Activated gamma-delta T cell (primary cell): ENCODE data around the gene PTAR1.
A peak's percentile ranks its signal among the peaks of the same experiment; 100 is the strongest.
"Not testable (repeated sequence)": the region's sequence is repeated elsewhere in the genome, so short reads cannot be mapped to it uniquely, and the experiment has no call there.

Source experiments
- DNase-seq: peaks from one replicate; lab custom pipeline; 2025; lab: John Stamatoyannopoulos, UW
- total RNA-seq, 2 donors: gene quantifications; one replicate each; lab custom pipeline; 2026; lab: John Stamatoyannopoulos, UW

Gene PTAR1, protein sequence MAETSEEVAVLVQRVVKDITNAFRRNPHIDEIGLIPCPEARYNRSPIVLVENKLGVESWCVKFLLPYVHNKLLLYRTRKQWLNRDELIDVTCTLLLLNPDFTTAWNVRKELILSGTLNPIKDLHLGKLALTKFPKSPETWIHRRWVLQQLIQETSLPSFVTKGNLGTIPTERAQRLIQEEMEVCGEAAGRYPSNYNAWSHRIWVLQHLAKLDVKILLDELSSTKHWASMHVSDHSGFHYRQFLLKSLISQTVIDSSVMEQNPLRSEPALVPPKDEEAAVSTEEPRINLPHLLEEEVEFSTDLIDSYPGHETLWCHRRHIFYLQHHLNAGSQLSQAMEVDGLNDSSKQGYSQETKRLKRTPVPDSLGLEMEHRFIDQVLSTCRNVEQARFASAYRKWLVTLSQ
- total RNA-seq, result 222 to 267 reads per million in 2 donors

DNA sequence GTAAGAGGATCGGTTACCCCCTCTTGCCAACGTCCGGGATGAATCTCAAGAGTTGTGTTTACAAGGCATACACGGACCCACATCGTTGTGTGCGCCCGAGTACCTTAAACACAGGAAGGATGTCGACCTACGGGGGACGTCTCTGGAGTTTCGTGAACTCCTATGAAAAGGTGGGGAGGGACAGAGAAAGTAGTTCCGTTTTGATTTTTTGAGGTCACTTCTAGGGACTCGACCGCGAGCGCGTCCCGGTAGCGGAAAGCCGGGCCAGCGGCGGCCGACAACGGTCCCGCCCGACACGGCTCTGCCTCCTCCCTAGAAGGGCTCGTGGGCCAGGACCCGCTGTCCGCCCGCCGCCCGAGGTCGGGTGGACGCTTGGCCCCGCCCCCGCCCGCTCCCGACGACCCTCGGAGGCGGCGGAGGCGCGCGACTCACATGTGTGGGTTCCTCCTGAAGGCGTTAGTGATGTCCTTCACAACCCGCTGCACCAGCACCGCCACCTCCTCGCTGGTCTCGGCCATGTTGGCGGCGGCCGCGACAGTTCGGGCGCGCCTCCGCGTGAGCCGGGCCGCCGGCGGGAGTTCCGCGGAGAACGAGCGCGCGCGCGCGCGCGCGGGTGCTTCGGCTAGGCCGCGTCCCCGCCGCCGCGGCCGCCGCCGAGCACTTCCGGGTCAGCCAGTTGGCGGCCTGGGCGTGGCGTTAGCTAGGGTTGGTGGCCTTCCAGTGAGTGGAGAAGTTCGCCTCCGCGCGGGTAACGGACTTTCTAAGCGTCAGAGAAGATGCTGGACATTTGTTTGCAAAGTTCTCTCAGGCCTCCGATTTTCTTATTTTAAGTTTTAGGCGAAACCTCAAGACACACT, at the start of gene PTAR1:
Gene PTAR1 (minus strand): TSS at position 591 of the 857 bp plus-strand sequence. CDS start 73 bp downstream, at position 518.
- peak; percentile 81 for DNase-seq

DNA sequence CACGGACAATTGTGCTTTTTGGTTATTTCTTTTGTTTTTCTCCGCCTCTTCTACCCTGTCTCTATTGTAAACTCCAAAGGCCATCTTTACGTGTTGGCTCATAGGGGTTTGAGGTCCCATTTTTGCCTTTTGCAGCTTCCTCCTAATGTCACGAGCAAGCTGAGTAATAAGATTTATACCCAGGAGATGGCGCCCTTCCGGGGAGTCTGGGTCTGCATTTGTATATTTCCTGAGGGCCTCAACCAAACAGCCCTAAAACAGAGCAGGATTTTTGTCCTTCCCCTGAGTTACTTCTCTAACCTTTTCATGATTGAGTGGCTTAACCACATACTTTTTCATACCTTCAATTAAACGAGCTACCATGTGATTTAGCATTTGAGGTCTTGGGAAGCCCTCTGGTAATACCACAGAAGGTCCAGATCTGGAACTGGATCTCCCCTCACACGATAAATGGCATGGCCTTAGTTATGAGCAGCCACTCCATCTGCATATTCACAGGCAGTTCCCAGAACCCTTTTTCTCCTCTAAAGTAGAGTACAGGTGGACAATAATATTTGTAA, 49.6 kb upstream of the PTAR1 start:
- DNase-seq, result no peak

DNA sequence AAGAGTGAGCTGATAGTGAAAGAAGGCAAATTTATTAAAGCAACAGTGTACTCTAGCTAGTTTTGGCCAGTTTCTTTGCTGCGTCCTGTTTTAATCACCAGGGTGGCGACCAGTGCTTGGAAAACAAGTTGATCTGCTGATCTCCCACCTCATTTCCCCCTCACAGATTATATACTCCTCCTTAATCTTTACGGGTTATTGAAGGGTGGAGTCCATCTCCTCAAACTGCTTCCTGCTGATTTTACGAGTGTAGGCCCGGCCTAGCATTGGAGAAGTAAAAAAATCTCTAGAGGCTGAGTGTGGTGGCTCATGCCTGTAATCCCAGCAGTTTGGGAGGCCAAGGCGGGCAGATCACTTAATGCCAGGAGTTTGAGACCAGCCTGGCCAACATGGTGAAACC, 46.8 kb upstream of the PTAR1 start:
- no peak for DNase-seq

DNA sequence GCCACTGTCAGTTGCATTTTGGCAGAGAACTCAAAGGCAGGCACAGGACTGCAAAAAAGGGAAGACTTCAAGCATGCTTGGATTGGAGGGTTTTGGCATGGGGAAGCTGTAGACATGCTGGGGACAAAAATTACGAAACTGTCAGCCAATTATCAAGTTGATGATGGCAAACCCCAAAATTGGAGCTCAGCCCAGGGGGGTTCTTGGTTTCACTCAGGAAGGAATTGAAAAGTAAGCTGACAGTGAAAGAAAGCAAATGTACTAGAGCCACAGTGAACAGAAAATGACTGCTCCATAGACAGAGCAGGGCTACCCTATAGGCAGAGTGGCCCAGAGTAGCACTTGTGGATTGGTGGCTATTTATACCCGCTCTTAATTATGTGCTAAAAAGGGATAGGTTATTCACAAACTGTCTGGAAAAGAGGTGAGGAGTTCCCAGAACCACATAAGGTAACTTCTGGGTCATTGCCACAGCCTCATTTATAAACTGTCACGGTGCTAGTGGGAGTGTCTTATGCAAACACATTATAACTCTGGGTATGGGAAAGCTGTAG, 46.2 kb upstream of the PTAR1 start:
- DNase-seq, result no peak

DNA sequence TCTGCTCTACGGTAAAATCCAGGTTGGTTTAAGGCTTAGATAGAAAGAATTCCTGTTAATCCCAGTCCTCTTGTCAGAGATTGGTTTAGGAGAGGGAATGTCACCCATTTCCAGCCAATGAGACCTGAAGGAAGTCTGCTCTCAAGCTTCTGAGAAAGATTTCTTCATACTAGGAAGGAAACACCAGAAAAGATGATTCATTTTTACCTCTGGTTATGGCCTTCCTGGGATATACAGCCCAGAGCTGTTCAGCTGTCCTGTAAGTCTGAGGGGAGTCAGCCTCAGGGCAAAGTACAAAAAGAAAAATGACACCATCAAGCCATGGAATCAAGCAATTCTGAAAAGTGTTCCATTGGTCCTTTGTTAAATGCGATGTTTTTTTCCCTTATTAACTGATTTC, 42.2 kb upstream of the PTAR1 start:
- DNase-seq, result no peak

DNA sequence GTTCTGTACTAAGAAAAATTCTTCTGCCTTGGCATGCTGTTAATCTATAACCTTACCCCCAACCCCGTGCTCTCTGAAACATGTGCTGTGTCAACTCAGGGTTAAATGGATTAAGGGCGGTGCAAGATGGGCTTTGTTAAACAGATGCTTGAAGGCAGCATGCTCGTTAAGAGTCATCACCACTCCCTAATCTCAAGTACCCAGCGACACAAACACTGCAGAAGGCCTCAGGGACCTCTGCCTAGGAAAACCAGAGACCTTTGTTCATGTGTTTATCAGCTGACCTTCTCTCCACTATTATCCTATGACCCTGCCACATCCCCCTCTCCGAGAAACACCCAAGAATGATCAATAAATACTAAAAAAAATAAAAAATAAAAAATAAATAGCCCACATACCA, 40.2 kb upstream of the PTAR1 start:
- not testable (repeated sequence) for DNase-seq

DNA sequence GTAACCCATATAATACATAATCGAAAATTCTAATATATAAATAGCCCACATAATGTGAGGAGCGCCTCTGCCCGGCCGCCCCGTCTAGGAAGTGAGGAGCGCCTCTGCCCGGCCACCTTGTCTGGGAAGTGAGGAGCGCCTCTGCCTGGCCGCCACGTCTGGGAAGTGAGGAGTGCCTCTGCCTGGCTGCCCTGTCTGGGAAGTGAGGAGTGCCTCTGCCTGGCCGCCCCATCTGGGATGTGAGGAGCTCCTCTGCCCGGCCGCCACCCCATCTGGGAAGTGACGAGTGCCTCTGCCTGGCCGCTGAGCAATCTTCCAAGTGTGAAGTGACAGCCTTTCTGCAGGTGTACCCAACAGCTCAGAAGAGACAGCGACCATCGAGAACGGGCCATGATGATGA, 39.7 kb upstream of the PTAR1 start:
- DNase-seq, result not testable (repeated sequence)

DNA sequence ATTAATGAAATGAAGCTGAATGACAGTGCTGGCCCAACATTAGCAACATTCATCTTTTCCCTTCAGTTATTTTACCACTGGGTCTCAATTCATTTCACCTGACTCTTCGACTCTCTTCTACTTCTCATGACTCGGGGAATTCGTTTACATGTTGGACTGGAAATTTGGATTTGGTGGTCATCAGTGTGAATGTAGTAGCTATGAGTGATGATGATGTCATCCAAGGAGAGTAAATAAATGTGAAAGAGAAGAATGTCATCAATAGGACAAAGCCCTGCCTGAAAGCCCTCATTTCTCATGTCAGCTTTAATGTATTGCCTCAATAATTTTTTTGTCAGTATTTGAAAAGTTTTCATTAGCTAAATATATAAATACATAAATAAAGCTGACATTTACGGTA, 38.9 kb upstream of the PTAR1 start:
- no peak for DNase-seq

DNA sequence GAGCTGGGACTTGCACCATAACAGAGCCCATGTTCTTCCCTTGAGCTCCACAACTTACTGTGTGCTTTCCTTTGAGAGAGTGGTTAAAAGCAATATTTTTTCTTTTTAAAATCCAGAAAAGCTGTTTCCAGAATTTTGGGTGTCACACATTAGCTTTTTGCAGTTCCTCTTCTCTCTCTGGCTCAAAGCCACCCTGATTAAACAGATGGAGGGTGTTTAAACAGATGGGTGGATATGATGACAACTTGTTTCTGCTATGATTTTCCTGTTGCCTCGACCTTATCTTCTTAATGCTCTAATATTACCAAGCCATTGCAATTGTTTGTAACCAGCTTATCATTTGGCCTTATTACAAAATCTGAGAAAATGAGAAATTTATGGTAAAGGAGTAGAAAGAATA, 37.9 kb upstream of the PTAR1 start:
- no peak for DNase-seq

DNA sequence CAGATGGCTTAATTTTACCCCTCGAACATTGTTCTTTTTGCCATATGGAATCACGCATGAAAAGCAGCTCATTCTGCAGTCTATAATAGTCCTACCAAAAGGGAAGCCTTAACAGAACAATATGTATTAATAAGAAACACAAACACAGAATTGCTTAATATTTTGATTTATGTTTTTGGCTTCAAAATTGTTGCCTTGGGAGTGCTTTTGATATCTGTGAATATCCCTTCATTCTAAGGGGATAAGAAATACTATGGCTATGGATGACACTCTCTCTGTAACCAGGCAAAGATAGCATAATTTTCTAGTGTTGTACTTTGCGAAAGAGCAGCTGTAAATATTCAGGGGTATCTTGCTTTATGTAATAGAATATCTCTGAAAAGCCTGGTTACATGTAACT, 34.5 kb upstream of the PTAR1 start:
- DNase-seq, result no peak

DNA sequence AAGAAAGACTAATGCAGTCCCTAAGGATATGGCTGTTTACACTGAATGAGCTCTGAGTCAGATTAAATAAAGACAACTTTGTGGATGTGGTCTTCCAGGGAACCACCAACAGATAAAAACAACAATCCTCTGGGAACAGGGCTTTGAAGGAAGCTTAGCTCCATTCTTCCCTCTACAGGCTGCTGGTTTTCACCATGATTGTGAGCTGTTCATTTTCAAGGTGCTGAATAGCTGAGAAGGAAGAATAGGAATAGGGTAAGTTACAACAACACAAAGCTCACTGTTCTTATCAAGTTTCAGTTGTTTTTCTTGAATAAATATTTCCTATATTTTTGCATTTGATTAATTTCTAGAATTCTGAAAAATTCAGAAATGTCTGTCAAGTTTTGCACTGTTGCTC, 25.9 kb upstream of the PTAR1 start:
- DNase-seq, result no peak

DNA sequence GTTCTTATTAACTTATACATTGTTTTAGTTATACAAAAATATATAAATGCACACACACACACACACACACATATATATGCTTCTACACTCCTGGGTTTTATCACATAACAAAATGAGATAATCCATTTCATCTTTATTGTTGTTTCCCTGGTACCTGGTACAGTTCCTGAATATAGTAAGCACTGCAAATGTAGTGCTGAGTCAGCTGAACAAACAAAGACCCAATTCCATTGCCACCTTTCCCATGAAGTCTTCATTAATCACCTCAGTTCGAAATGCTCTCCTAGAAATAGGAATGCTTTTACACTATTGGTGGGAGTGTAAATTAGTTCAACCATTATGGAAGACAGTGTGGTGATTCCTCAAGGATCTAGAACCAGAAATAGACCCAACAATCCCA, 13.4 kb upstream of the PTAR1 start:
- DNase-seq, result no peak

DNA sequence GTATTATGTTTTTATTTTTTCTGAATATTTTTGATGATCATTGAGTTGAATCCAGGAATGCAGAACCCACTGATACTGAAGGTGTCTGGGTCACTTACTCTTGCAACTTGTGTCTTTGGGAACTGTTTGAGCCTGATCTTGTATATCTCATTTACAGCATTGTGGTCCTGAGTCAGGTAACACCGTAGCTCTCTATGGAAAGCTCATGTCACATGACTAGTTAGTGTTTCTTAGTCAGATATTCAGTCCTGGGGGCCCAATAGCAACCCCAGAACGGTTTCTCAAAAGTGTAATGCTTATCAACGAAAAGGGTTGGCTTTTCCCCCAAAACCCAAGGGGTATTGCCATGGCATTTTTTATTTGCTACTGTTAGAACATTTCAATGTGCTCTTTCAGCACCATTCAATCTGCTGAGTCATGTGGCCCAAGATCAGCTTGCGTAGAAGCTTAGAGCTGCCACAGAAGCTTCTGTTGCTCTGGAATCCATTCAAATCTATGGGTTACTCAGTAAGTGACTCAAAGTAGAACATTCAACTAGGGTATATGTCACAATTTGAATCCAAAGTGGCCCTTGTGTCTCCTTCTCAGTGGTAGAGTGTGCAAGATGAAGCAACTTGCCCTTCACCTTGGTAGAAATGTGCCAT, 12.1 kb upstream of the PTAR1 start:
- DNase-seq, result no peak

DNA sequence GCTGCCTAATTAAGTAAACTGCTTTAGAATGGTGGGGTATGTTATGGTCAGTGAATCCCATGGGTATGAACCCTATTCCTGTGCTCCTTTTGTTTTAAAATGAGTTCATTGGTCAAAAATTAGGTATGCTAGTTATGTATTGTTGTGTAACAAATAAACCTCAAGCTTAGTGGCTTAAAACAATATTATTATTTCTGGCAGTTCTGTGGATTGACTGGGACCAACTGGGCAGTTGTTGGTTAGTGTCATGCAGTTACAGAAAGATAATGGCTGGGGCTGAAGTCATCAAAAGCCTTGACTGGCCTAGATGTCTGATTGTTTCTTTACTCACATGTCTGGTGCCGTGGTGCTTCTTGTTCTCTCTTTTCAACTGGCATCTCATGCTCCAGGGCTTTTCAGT, 8.9 kb upstream of the PTAR1 start:
- no peak for DNase-seq

DNA sequence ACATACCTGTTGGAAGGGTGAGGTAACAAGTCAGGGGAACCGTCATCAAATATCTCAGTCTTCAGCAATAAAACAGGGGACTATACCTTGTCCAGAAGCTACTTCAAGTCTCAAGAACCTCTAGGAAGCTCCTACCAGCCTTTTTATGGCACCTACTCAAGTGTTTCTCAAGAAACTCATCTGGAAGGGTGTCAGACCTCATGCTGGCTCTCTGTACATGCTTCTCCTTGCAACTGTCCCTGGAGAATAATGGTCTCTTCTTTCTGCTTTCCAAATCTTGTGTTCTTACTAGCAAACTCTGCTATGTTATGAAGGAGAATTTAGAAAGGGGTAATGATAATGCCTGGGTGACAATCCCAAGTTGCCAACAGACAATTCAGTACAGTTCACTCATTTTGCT, 8.3 kb upstream of the PTAR1 start:
- DNase-seq, result no peak

DNA sequence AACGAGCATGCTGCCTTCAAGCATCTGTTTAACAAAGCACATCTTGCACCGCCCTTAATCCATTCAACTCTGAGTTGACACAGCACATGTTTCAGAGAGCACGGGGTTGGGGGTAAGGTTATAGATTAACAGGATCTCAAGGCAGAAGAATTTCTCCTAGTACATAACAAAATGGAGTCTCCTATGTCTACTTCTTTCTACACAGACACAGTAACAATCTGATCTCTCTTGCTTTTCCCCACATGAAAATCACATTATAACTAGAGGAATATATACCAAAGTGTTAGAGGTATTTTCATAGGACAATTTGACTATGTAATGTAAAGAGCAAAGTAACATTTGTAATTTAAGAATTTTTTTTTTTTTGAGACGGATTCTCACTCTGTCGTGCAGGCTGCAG, 4.1 kb upstream of the PTAR1 start:
- not testable (repeated sequence) for DNase-seq

DNA sequence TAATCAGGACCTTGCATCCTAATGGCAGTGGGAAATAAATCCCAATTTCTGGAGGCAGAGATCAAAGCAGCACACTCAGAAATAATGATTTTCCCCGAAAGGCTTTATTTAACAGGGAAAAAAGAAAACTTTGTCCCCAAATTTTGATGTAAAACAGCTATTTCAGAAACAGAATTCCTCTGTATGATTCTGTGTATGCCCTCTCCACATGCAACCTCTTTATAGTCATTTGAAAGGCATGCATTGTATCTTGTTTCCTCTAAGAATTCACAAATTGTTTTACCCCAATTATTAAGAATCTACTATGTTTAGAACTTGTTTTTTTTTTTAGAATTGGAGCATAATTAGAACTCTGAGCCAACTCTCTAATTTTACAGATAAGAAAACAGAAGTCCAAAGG, 2.7 kb upstream of the PTAR1 start:
- DNase-seq, result no peak

DNA sequence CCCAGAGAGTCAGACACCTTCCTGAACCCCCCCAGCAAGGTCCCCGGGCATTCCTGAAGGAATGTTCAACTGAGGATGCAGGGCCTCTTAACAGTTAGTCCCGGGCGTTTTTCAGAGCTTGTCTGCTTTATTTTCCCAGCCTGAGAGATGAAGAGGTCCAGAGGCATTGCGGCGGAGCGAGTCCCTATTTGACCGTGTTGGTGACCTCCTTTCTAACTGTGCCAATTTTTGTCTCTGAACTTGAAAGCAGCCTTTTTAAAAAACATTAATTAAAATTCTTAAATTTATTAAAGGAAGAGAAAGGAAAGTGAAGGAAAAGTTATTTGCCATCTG, 433 bp upstream of the PTAR1 start:
- DNase-seq, result no peak

DNA sequence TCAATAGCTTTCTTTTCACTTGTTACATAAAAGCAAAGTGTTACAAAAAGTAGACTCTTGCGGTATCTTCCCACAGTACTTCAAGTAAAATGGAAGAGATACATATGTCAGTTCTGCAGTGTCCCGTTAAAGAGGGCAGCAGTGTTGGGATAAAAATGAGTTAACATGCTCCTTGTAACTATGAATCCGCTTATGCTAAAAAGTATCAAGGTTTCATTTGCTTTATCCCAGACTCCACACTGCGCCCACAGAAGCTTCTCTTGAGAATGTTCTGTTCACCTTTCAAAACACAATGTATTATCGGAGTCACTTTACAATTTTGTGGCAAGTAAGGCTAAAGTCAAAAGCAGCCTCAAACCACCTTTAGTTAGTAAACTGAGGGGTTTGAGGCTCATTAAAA, 790 bp downstream of the PTAR1 start:
- DNase-seq, result no peak

DNA sequence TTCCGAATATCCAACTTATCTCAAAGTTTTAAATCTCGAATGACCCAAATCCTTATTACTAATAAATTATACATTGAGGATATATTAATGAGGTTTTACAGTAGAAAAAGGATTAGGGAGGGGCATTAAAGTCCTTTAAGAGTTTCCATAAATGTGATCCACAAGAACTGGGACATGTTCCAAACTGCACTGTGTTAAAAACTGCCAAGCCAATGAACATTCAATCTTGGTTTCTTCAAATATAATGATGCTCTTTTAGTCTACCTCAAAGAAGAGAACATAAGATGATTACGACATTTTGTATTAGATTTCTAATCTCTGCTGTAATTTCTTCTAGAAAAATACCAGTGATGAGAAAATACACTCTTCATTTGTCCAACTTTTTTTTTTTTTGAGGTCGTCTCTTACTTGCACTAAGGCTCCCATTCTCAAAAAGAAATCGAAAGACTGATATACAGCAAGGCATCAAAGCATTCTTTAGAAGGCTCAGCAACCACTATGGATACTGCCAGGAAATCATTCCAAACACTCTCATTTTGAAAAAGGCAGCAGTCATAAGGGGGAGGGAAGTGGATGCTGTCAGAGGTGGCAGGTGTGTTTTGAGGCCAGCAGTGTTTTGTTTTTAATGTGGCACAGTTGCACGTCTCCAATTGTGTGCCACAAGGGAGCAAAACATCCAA, 1.7 kb downstream of the PTAR1 start:
- no peak for DNase-seq

DNA sequence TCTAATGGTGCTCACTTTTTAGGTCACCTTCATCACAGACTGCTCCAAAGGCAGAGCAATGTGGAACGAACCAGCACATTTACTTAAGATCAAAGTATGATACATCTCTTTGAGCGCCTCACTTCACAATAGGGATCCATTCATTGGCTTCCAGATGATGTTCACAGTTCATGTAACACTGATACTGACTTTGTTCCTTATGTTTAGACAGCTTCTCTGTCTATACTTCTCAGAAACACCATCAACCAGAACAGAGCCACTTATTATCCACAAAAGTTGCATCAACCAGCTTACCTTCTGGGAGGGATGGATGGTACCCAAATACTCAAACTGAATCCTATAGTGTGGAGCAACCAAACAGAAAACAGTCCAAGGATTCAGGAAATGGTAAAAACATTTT, 4.6 kb downstream of the PTAR1 start:
- DNase-seq, result no peak

DNA sequence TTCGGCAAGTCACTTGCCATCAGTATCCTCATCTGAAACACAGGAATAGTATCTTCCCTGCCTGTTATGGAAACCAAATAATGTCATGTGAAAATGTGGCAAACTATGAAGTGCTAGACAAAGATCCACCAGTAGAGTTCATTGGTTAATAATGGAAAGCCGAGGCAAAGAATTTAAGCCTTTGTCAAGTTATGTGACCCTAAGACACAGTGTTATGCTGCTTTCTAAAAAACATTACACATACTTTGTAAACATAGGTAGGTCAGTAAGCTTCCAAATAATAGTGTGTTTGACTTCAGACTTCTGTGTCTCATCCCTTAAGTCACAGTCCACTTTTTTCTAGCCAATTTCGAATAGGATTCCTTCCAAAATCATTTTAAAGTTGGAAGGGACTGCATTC, 6.0 kb downstream of the PTAR1 start:
- no peak for DNase-seq
